Inflammatory macrophage treated with lipopolysaccharide for 4 hours (primary cell): ENCODE data around the gene EMILIN2.
"Not testable (repeated sequence)": the region's sequence is repeated elsewhere in the genome, so short reads cannot be mapped to it uniquely, and the experiment has no call there.

ENCODE experiments used
- DNase-seq: peaks from one replicate; pipeline ENCODE4 v3.0.0-alpha.2; 2020

Gene EMILIN2

GRCh38 chr18:2847317-2848246, 776 bp downstream of the EMILIN2 start:
- peak; percentile 70 for DNase-seq

- peak; percentile 79 for DNase-seq
Observed at GRCh38 chr18:2848247-2849246, 1.7 kb downstream of the EMILIN2 start.

GRCh38 chr18:2850816-2851215, 4.0 kb downstream of the EMILIN2 start:
- no peak for DNase-seq

- no peak for DNase-seq
Observed at GRCh38 chr18:2851771-2852170, 5.0 kb downstream of the EMILIN2 start.

- DNase-seq, result not testable (repeated sequence)
Observed at GRCh38 chr18:2852460-2852859, 5.7 kb downstream of the EMILIN2 start.

GRCh38 chr18:2853173-2853925, 6.5 kb downstream of the EMILIN2 start:
- DNase-seq, result no peak

- DNase-seq, result no peak
Observed at GRCh38 chr18:2853926-2854664, 7.3 kb downstream of the EMILIN2 start.

GRCh38 chr18:2854875-2855274, 8.1 kb downstream of the EMILIN2 start:
- DNase-seq, result no peak

GRCh38 chr18:2855560-2856350, 8.9 kb downstream of the EMILIN2 start:
- DNase-seq, result peak; percentile 13

GRCh38 chr18:2856547-2857170, 9.9 kb downstream of the EMILIN2 start:
- peak; percentile 74 for DNase-seq

GRCh38 chr18:2857491-2858131, 10.8 kb downstream of the EMILIN2 start:
- peak; percentile 90 for DNase-seq

- not testable (repeated sequence) for DNase-seq
Observed at GRCh38 chr18:2860397-2860796, 13.6 kb downstream of the EMILIN2 start.

- DNase-seq, result not testable (repeated sequence)
Observed at GRCh38 chr18:2863997-2864396, 17.2 kb downstream of the EMILIN2 start.

GRCh38 chr18:2866465-2866864, 19.7 kb downstream of the EMILIN2 start:
- not testable (repeated sequence) for DNase-seq

- DNase-seq, result no peak
Observed at GRCh38 chr18:2869207-2869606, 22.4 kb downstream of the EMILIN2 start.

GRCh38 chr18:2871111-2871720, 24.4 kb downstream of the EMILIN2 start:
- no peak for DNase-seq

GRCh38 chr18:2872095-2872494, 25.3 kb downstream of the EMILIN2 start:
- DNase-seq, result no peak

GRCh38 chr18:2874765-2875164, 28.0 kb downstream of the EMILIN2 start:
- DNase-seq, result no peak

GRCh38 chr18:2878656-2879330, 32.0 kb downstream of the EMILIN2 start:
- no peak for DNase-seq
